H1 (cell line): ENCODE results near the gene SSR1. TPM values are rescaled to one million over a fixed set of nuclear protein-coding genes. Genes with fewer than 3 reads are reported as not detected.

Source experiments
- CTCF ChIA-PET: fragments of 300-600 bp; sonication (Branson Sonifier 250); formaldehyde crosslinking; loops from one replicate; lab custom pipeline; 2021; ENCODE audit not compliant: partially characterized antibody; lab: Charles Lee
- POLR2A ChIA-PET: fragments of 300-600 bp; sonication (Branson Sonifier 250); formaldehyde crosslinking; loops from one replicate; lab custom pipeline; 2021; ENCODE audit warnings: inconsistent platforms; ENCODE audit not compliant: partially characterized antibody; lab: Charles Lee
- DNase-seq, 2 experiments: peaks; one replicate each; pipeline versions ENCODE4 v3.0.0 to v3.0.0-alpha.2; 2010 to 2022; ENCODE audit warnings: low spot score in 2 of 2, low read depth in 1 of 2, mixed read lengths in 1 of 2
- FAIRE-seq: peaks from 2 replicates; lab custom pipeline; 2011; peaks lifted over from hg19 to GRCh38; lab: Jason Lieb, UNC
- H2AFZ ChIP-seq: 2 replicates; pipeline ENCODE4 v1.8.1; 2012; ENCODE audit warnings: low read length, inconsistent platforms
- H2AK5ac ChIP-seq: 2 replicates; pipeline ENCODE4 v1.6.1; 2013; ENCODE audit warnings: low read depth, low read length
- H2BK120ac ChIP-seq: replicated peaks from 2 replicates; pipeline ENCODE3; 2013; ENCODE audit warnings: low read depth, low read length, inconsistent platforms
- H2BK12ac ChIP-seq: 2 replicates; pipeline ENCODE4 v1.6.1; 2013; ENCODE audit warnings: low read depth, low read length
- H2BK15ac ChIP-seq: 2 replicates; pipeline ENCODE4 v1.6.1; 2013; ENCODE audit warnings: low read length
- H2BK20ac ChIP-seq: 2 replicates; pipeline ENCODE4 v1.6.1; 2013; ENCODE audit warnings: low read length
- H2BK5ac ChIP-seq: 2 replicates; pipeline ENCODE4 v1.6.1; 2013; ENCODE audit warnings: low read depth, low read length
- H3K14ac ChIP-seq: 2 replicates; pipeline ENCODE4 v1.6.1; 2013; ENCODE audit warnings: inconsistent platforms; ENCODE audit not compliant: insufficient read length
- H3K18ac ChIP-seq: 2 replicates; pipeline ENCODE4 v1.6.1; 2013; ENCODE audit warnings: low read length; ENCODE audit errors: extremely low read depth
- H3K23ac ChIP-seq: 2 replicates; pipeline ENCODE4 v1.6.1; 2013; ENCODE audit warnings: inconsistent platforms; ENCODE audit not compliant: insufficient read length
- H3K23me2 ChIP-seq: 2 replicates; pipeline ENCODE4 v1.6.1; 2013; ENCODE audit warnings: low read depth, low read length
- H3K27ac ChIP-seq: 2 replicates; pipeline ENCODE4 v1.6.1; 2011; ENCODE audit warnings: low read depth, low read length, inconsistent platforms
- H3K27me3 ChIP-seq, 4 experiments: replicated peaks in 1 of 4; 1 replicate in 1 of 4; 2 replicates in 3 of 4; pipeline versions ENCODE4 v1.6.1 to v1.8.1; 2011 to 2013; ENCODE audit warnings: low read length in 3 of 4, mild to moderate bottlenecking in 3 of 4, inconsistent platforms in 2 of 4, mixed read lengths in 2 of 4, moderate library complexity in 1 of 4; ENCODE audit not compliant: control insufficient read depth in 3 of 4, insufficient read depth in 3 of 4; ENCODE audit errors: extremely low read depth in 1 of 4
- H3K36me3 ChIP-seq, 4 experiments: 2 replicates each; pipeline versions ENCODE4 v1.6.1 to v1.8.1; 2011 to 2013; ENCODE audit warnings: mild to moderate bottlenecking in 4 of 4, low read length in 3 of 4, moderate library complexity in 2 of 4, control low read depth in 1 of 4, inconsistent platforms in 1 of 4; ENCODE audit not compliant: insufficient read depth in 4 of 4, control insufficient read depth in 2 of 4
- H3K4ac ChIP-seq: replicated peaks from 2 replicates; pipeline ENCODE3; 2013; ENCODE audit warnings: low read length, low read depth, mixed read lengths, inconsistent platforms; ENCODE audit not compliant: insufficient read length
- H3K4me1 ChIP-seq, 4 experiments: replicated peaks in 1 of 4; 1 replicate in 1 of 4; 2 replicates in 3 of 4; pipeline versions ENCODE4 v1.6.1 to v1.8.1; 2011 to 2013; ENCODE audit warnings: low read length in 3 of 4, inconsistent platforms in 2 of 4, mixed read lengths in 1 of 4; ENCODE audit not compliant: insufficient read depth in 4 of 4, control insufficient read depth in 3 of 4
- H3K4me2 ChIP-seq, 2 experiments: 2 replicates each; pipeline versions ENCODE4 v1.6.1 to v1.8.1; 2011 to 2013; ENCODE audit warnings: low read depth in 2 of 2, low read length in 2 of 2, control low read depth in 1 of 2, inconsistent platforms in 1 of 2, mild to moderate bottlenecking in 1 of 2; ENCODE audit not compliant: insufficient read depth in 1 of 2
- H3K4me3 ChIP-seq, 4 experiments: fragments of 200-600, 300-600 bp in 1 of 4; sonication (generic), shearing (Covaris generic), sonication (Bioruptor Twin) in 1 of 4; 2 replicates each; pipeline versions ENCODE4 v1.5.1 to v1.8.1; 2011 to 2016; ENCODE audit warnings: low read length in 4 of 4, low read depth in 3 of 4, control low read depth in 2 of 4, inconsistent platforms in 2 of 4, mild to moderate bottlenecking in 2 of 4, mixed read lengths in 1 of 4, moderate library complexity in 1 of 4; ENCODE audit not compliant: insufficient read depth in 2 of 4; ENCODE audit errors: extremely low read depth in 1 of 4
- H3K56ac ChIP-seq: replicated peaks from 2 replicates; pipeline ENCODE3; 2013; ENCODE audit warnings: low read depth, mild to moderate bottlenecking, mixed read lengths, low read length, inconsistent platforms; ENCODE audit not compliant: insufficient read length
- H3K79me1 ChIP-seq: 2 replicates; pipeline ENCODE4 v1.6.1; 2013; ENCODE audit warnings: low read depth, low read length, control low read depth
- H3K79me2 ChIP-seq, 2 experiments: 2 replicates each; pipeline versions ENCODE4 v1.6.1 to v1.8.1; 2012 to 2013; ENCODE audit warnings: low read length in 2 of 2, mild to moderate bottlenecking in 2 of 2, inconsistent platforms in 1 of 2; ENCODE audit not compliant: insufficient read depth in 2 of 2, control insufficient read depth in 1 of 2
- H3K9ac ChIP-seq, 4 experiments: replicated peaks in 1 of 4; 1 replicate in 1 of 4; 2 replicates in 3 of 4; pipeline versions ENCODE4 v1.6.1 to v1.8.1; 2011 to 2013; ENCODE audit warnings: low read depth in 3 of 4, low read length in 3 of 4, control low read depth in 2 of 4, mild to moderate bottlenecking in 2 of 4, moderate library complexity in 2 of 4, inconsistent platforms in 1 of 4; ENCODE audit errors: extremely low read depth in 1 of 4
- H3K9me3 ChIP-seq, 2 experiments: 2 replicates each; pipeline versions ENCODE4 v1.6.1 to v1.8.1; 2012 to 2013; ENCODE audit warnings: mild to moderate bottlenecking in 2 of 2, moderate library complexity in 2 of 2, control low read depth in 1 of 2, inconsistent platforms in 1 of 2, low read depth in 1 of 2, low read length in 1 of 2, mixed read lengths in 1 of 2; ENCODE audit not compliant: insufficient read depth in 2 of 2
- H4K20me1 ChIP-seq, 2 experiments: replicated peaks in 1 of 2; 2 replicates each; pipeline versions ENCODE3 to v1.8.1; 2011 to 2013; ENCODE audit warnings: inconsistent platforms in 2 of 2, low read length in 2 of 2, mild to moderate bottlenecking in 1 of 2; ENCODE audit not compliant: insufficient read depth in 2 of 2, control insufficient read depth in 1 of 2
- H4K5ac ChIP-seq: 2 replicates; pipeline ENCODE4 v1.6.1; 2013; ENCODE audit warnings: low read length, low read depth, mixed read lengths, inconsistent platforms; ENCODE audit not compliant: insufficient read length
- H4K8ac ChIP-seq: 2 replicates; pipeline ENCODE4 v1.8.0; 2013; ENCODE audit warnings: mild to moderate bottlenecking, moderate library complexity, low read length, inconsistent platforms; ENCODE audit not compliant: insufficient read depth; ENCODE audit errors: extremely low read depth
- H4K91ac ChIP-seq: replicated peaks from 2 replicates; pipeline ENCODE3; 2013; ENCODE audit warnings: low read length, mixed read lengths, inconsistent platforms; ENCODE audit not compliant: insufficient read length
- FOSL1 ChIP-seq: IDR thresholded peaks from 2 replicates; pipeline ENCODE4 v1.6.1; 2011; ENCODE audit warnings: mild to moderate bottlenecking, low read depth, low read length, moderate library complexity; ENCODE audit not compliant: insufficient read depth
- MAFK ChIP-seq: IDR thresholded peaks from 2 replicates; pipeline ENCODE4 v1.6.1; 2012; ENCODE audit warnings: low read depth, mild to moderate bottlenecking, improper control_type of control experiment, low read length
- WGBS, 2 experiments: shearing (Covaris generic) in 1 of 2; methylation state at CpG; one replicate each; pipeline versions ENCODE4 v1.1.6 to v1.1.7; 2013 to 2015; ENCODE audit warnings: low lambda C conversion rate in 2 of 2, mixed read lengths in 2 of 2, inconsistent platforms in 1 of 2, low coverage in 1 of 2, missing lambda C conversion rate in 1 of 2; ENCODE audit not compliant: insufficient replicate concordance in 2 of 2, insufficient coverage in 1 of 2, insufficient read length in 1 of 2; ENCODE audit errors: extremely low coverage in 1 of 2, missing lambda C conversion rate in 1 of 2; 5-methylcytosine and 5-hydroxymethylcytosine counted together
- polyA plus RNA-seq, 7 experiments: library from polyadenylated mRNA; depleted of rRNA in 3 of 7; stranded (reverse) in 5 of 7; unstranded in 2 of 7; fragments of >200 nt in 5 of 7; fragments of 200-250 nt in 2 of 7; gene quantifications; 1 replicate in 5 of 7; 2 replicates in 1 of 7; 4 replicates in 1 of 7; pipeline versions ENCODE4 v1.2.1 to v1.2.3, GENCODE V29; 2011 to 2013; ENCODE audit warnings: missing spikeins in 2 of 7, mixed read lengths in 2 of 7
- total RNA-seq: library from RNA; stranded (reverse); fragmentation: NEBNext Ultra II Directional; extraction: Animal tissue kit (Norgen Biotek cat#: 25700); gene quantifications from 2 replicates; pipeline ENCODE4 v1.2.1, GENCODE V29; 2021

SSR1 gene
- total and polyA plus RNA-seq, 2 of the 8 experiments (the other 6 are each of a cell fraction or from before 2014, with no cell fraction given), result 26.6 to 117 TPM

GRCh38 chr6:7311917-7312615 is 933 bp downstream of the SSR1 start:
- peak overlapping the region; percentile 66 to 97 (median 83) for H3K4me3 ChIP-seq
- peak overlapping the region; percentile 62 for H4K5ac ChIP-seq
- H3K14ac ChIP-seq, result no peak overlapping the region
- peaks cover 4% of the 10 kb centered on the region; the same call in 1 of the 2 replicates for H3K23me2 ChIP-seq
- H2AFZ ChIP-seq, result no peak overlapping the region
- peak overlapping the region; percentile 85 to 97 (median 88) for H3K9ac ChIP-seq
- no peak overlapping the region for H2BK15ac ChIP-seq
- H2AK5ac ChIP-seq, result no peak overlapping the region
- ChIA-PET CTCF (interaction anchor here (1.2 to 1.5 kb wide), 2 partner anchors 34 to 37 kb away, joined by 3 to 4 read pairs; no protein-coding TSS in a partner anchor), POLR2A (interaction anchor here (0.8 to 1.4 kb wide), 4 partner anchors 14 to 53 kb away, joined by 3 read pairs; no protein-coding TSS in a partner anchor)
- peak overlapping the region; percentile 69; the same call in 1 of the 2 replicates for H3K27ac ChIP-seq
- no peak overlapping the region for H3K4ac ChIP-seq
- H2BK5ac ChIP-seq, result peak overlapping the region; percentile 50; the same call in 1 of the 2 replicates
- H3K9me3 ChIP-seq, result no peaks in the 10 kb centered on the region
- H2BK20ac ChIP-seq, result no peak overlapping the region
- H4K8ac ChIP-seq, result peak overlapping the region; percentile 91
- H2BK120ac ChIP-seq, result no peak overlapping the region
- peaks cover 0 to 6% of the 10 kb centered on the region in 2 experiments for H4K20me1 ChIP-seq
- peaks cover under 1% of the 10 kb centered on the region; the same call in 1 of the 2 replicates for H3K79me1 ChIP-seq
- H3K36me3 ChIP-seq, result peaks cover 5 to 29% (median 21%) of the 10 kb centered on the region in 4 experiments
- H4K91ac ChIP-seq, result no peak overlapping the region
- peak overlapping the region; percentile 61 to 84 for H3K4me2 ChIP-seq
- no peaks in the 10 kb centered on the region for H3K27me3 ChIP-seq
- WGBS, 2 experiments, result 14% methylated on average over 17 of the region's 17 CpGs; no CpG with 5 or more reads in 1 of the 2 experiments
- peak overlapping the region; percentile 59 for H3K56ac ChIP-seq
- H3K4me1 ChIP-seq, result no peaks in the 10 kb centered on the region; a peak in 1 of 7 replicates
- FAIRE-seq (no peak), DNase-seq (no peak)
- H3K18ac ChIP-seq, result no peak overlapping the region
- no peak overlapping the region for H2BK12ac ChIP-seq
- H3K23ac ChIP-seq, result no peak overlapping the region
- H3K79me2 ChIP-seq, result peaks cover 0 to 45% of the 10 kb centered on the region in 2 experiments; a peak in 3 of 4 replicates
- no peak for TF ChIP-seq MAFK
- TF ChIP-seq FOSL1, result no peak
